Hair follicle dermal papilla cell (primary cell): ENCODE measurements around the gene NIBAN1. TPM values are rescaled to one million over a fixed set of nuclear protein-coding genes. Genes with fewer than 3 reads are reported as not detected.

ENCODE experiments used
- small RNA-seq: library from RNA; depleted of rRNA; stranded (forward); fragments of <200 nt; gene quantifications from one replicate; pipeline ENCODE3, GENCODE V24; 2012
- total RNA-seq: library from RNA; depleted of rRNA; stranded (reverse); fragments of >200 nt; gene quantifications from 2 replicates; pipeline ENCODE4 v1.2.3, GENCODE V29; 2012

Gene NIBAN1
- 44.8 and 56.3 TPM in 2 replicates for total RNA-seq

GRCh38 chr1:184974056-184974836 lies at the start of gene NIBAN1:
TSS of gene NIBAN1 (minus strand) at chr1:184974508. CDS start at chr1:184974356, 152 bp downstream.

Small RNA genes within 50 kb of the gene (small RNA-seq; reads per million reads assigned to genes)
- gene RNA5SP72, result not detected

Other genes with a start within 250 kb of the NIBAN1 start
- 34.0 and 42.2 TPM in 2 replicates for gene EDEM3, start 219.7 kb downstream of the NIBAN1 start, total RNA-seq
- 27.3 and 31.0 TPM in 2 replicates for gene RNF2, start 71.0 kb upstream of the NIBAN1 start, total RNA-seq
- gene TRMT1L, start 182.4 kb upstream of the NIBAN1 start, total RNA-seq, result 17.7 and 17.8 TPM in 2 replicates
- 6.6 and 10.1 TPM in 2 replicates for gene SWT1, start 182.7 kb upstream of the NIBAN1 start, total RNA-seq